WTC11 (cell line): ENCODE data around the gene GABRR1. TPM values are rescaled to one million over a fixed set of nuclear protein-coding genes. Genes with fewer than 3 reads are reported as not detected.

Experiments used
- ATAC-seq: fragments of 200-7000 bp; cut with Tn5 transposase; 2 replicates; pipeline ENCODE4 v1.10.0; 2021; ENCODE audit warnings: mild to moderate bottlenecking, moderate library complexity
- CTCF ChIA-PET: fragments of 300-600 bp; sonication (Branson Sonifier 250); formaldehyde crosslinking; loops from one replicate; lab custom pipeline; 2021; ENCODE audit warnings: antibody characterized with exemption; lab: Charles Lee
- POLR2A ChIA-PET: fragments of 350-600 bp; sonication (Branson Sonifier 250); formaldehyde crosslinking; loops from one replicate; lab custom pipeline; 2021; ENCODE audit warnings: antibody characterized with exemption; lab: Charles Lee
- DNase-seq: peaks from one replicate; pipeline ENCODE4 v3.0.0; 2021; ENCODE audit warnings: low spot score
- H3K27ac Mint-ChIP-seq: 2 replicates; pipeline ENCODE4 v1.8.0; 2021; ENCODE audit warnings: mixed read lengths
- H3K27me3 Mint-ChIP-seq: 2 replicates; pipeline ENCODE4 v1.8.0; 2021; ENCODE audit warnings: low read depth, mild to moderate bottlenecking, moderate library complexity, mixed read lengths
- H3K36me3 Mint-ChIP-seq: 2 replicates; pipeline ENCODE4 v1.8.0; 2021; ENCODE audit warnings: mixed read lengths
- H3K4me1 Mint-ChIP-seq: 2 replicates; pipeline ENCODE4 v1.8.0; 2022; ENCODE audit warnings: mixed read lengths
- H3K4me3 Mint-ChIP-seq: 2 replicates; pipeline ENCODE4 v1.8.0; 2021; ENCODE audit warnings: mild to moderate bottlenecking, moderate library complexity, mixed read lengths
- H3K9me3 Mint-ChIP-seq: 2 replicates; pipeline ENCODE4 v1.8.0; 2021; ENCODE audit warnings: mixed read lengths
- CREB1 ChIP-seq: sonication (generic); formaldehyde crosslinking; IDR thresholded peaks from 2 replicates; pipeline ENCODE4 v1.8.0; 2023; ENCODE audit warnings: mild to moderate bottlenecking, missing genetic modification reagents
- GRHL2 ChIP-seq: fragments of 250-450 bp; sonication (Bioruptor Pico); IDR thresholded peaks from 2 replicates; pipeline ENCODE4 v1.8.0; 2022; ENCODE audit warnings: mild to moderate bottlenecking, moderate library complexity; ENCODE audit not compliant: insufficient replicate concordance, severe bottlenecking
- HMGA2 ChIP-seq: fragments of 250-450 bp; sonication (Bioruptor Pico); IDR thresholded peaks from 2 replicates; pipeline ENCODE4 v1.4.0; 2021; ENCODE audit warnings: mild to moderate bottlenecking, moderate library complexity
- JAZF1 ChIP-seq: fragments of 250-450 bp; sonication (Bioruptor Pico); IDR thresholded peaks from 2 replicates; pipeline ENCODE4 v1.9.0; 2021; ENCODE audit warnings: moderate library complexity, mild to moderate bottlenecking, inconsistent platforms
- JUN ChIP-seq: sonication (generic); formaldehyde crosslinking; IDR thresholded peaks from 2 replicates; pipeline ENCODE4 v1.8.0; 2023; ENCODE audit warnings: mild to moderate bottlenecking, missing genetic modification reagents
- MAX ChIP-seq: sonication (generic); formaldehyde crosslinking; IDR thresholded peaks from 2 replicates; pipeline ENCODE4 v1.8.0; 2022; ENCODE audit warnings: mild to moderate bottlenecking, missing genetic modification reagents
- NFE2L1 ChIP-seq: sonication (generic); formaldehyde crosslinking; IDR thresholded peaks from 2 replicates; pipeline ENCODE4 v1.8.1; 2023; ENCODE audit warnings: missing genetic modification reagents
- PRRX2 ChIP-seq: fragments of 250-450 bp; sonication (Bioruptor Pico); IDR thresholded peaks from 2 replicates; pipeline ENCODE4 v1.8.0; 2021; ENCODE audit warnings: mild to moderate bottlenecking
- SP1 ChIP-seq: sonication (generic); formaldehyde crosslinking; conservative IDR thresholded peaks from 2 replicates; pipeline ENCODE4 v1.8.1; 2022; ENCODE audit warnings: missing genetic modification reagents
- USF1 ChIP-seq: sonication (generic); formaldehyde crosslinking; IDR thresholded peaks from 2 replicates; pipeline ENCODE4 v1.8.0; 2022; ENCODE audit warnings: mild to moderate bottlenecking, missing genetic modification reagents
- ZNF121 ChIP-seq: sonication (generic); formaldehyde crosslinking; IDR thresholded peaks from 2 replicates; pipeline ENCODE4 v1.8.0; 2023; ENCODE audit warnings: missing genetic modification reagents
- ZNF138 ChIP-seq: sonication (generic); formaldehyde crosslinking; conservative IDR thresholded peaks from 2 replicates; pipeline ENCODE4 v1.8.1; 2022; ENCODE audit warnings: mild to moderate bottlenecking, moderate library complexity, missing genetic modification reagents
- ZNF396 ChIP-seq: fragments of 250-450 bp; sonication (Bioruptor Pico); IDR thresholded peaks from 2 replicates; pipeline ENCODE4 v1.8.0; 2021; ENCODE audit warnings: mild to moderate bottlenecking, moderate library complexity, borderline replicate concordance
- ZNF532 ChIP-seq: fragments of 250-450 bp; sonication (Bioruptor Pico); IDR thresholded peaks from 2 replicates; pipeline ENCODE4 v1.9.0; 2021; ENCODE audit warnings: mild to moderate bottlenecking, borderline replicate concordance
- ZSCAN18 ChIP-seq: fragments of 250-450 bp; sonication (Bioruptor Pico); IDR thresholded peaks from 2 replicates; pipeline ENCODE4 v2.1.2; 2022; ENCODE audit warnings: mild to moderate bottlenecking, moderate library complexity
- total RNA-seq: library from RNA; stranded (reverse); gene quantifications from 3 replicates; pipeline ENCODE4 v1.2.3, GENCODE V29; 2021
- TF ChIP-seq, protein P1 (sequence below): sonication (generic); formaldehyde crosslinking; IDR thresholded peaks from 2 replicates; pipeline ENCODE4 v1.8.1; 2023; ENCODE audit warnings: mild to moderate bottlenecking, missing genetic modification reagents
- TF ChIP-seq, protein P2 (sequence below): fragments of 200-600 bp; IDR thresholded peaks from 2 replicates; pipeline ENCODE4 v1.8.0; 2022; ENCODE audit warnings: antibody characterized with exemption
- TF ChIP-seq, protein P3 (sequence below): sonication (generic); formaldehyde crosslinking; IDR thresholded peaks from 2 replicates; pipeline ENCODE4 v1.8.1; 2022; ENCODE audit warnings: mild to moderate bottlenecking, missing genetic modification reagents, moderate library complexity, borderline replicate concordance
- TF ChIP-seq, protein P4 (sequence below): sonication (generic); formaldehyde crosslinking; conservative IDR thresholded peaks from 2 replicates; pipeline ENCODE4 v1.8.1; 2022; ENCODE audit warnings: mild to moderate bottlenecking, missing genetic modification reagents

GABRR1 gene
- total RNA-seq, 1 experiment from 2014 or later: 0.24 TPM

DNA sequence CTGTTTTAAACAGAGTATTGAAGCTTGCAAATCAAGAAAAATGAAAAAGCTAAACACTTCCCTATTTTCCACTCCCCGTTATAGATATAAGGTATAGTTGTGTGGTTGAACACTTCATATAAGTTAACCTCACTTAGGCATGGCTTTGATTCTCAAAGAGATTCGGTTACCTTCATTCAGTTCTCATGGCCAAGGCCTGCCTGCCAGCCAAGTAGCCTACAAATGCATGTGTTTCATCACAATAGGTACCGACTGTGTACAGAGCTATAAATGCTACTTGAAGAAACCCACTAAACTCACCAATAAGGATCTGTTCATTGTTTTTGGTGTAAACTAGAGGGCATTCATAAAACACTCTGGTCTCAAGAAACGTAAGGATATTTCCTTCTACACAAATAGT, 43.5 kb downstream of the GABRR1 start:
- Mint-ChIP-seq H3K36me3 (no peaks in the 10 kb centered on the region), H3K27ac (no peak overlapping the region), H3K9me3 (no peaks in the 10 kb centered on the region), H3K27me3 (0 out of 2 replicates have a peak, but pooled peaks cover 2% of the 10 kb centered on the region), H3K4me1 (no peaks in the 10 kb centered on the region), H3K4me3 (no peak overlapping the region)
- TF ChIP-seq ZNF138 (CRISPR knock-in tag) (no peak), JAZF1 (CRISPR knock-in tag) (no peak), ZSCAN18 (CRISPR knock-in tag) (no peak), ZNF532 (CRISPR knock-in tag) (no peak), JUN (CRISPR knock-in tag) (no peak), PRRX2 (CRISPR knock-in tag) (no peak), ZNF396 (CRISPR knock-in tag) (no peak), GRHL2 (CRISPR knock-in tag) (no peak), MAX (CRISPR knock-in tag) (no peak)
- TF ChIP-seq, protein P1, sequence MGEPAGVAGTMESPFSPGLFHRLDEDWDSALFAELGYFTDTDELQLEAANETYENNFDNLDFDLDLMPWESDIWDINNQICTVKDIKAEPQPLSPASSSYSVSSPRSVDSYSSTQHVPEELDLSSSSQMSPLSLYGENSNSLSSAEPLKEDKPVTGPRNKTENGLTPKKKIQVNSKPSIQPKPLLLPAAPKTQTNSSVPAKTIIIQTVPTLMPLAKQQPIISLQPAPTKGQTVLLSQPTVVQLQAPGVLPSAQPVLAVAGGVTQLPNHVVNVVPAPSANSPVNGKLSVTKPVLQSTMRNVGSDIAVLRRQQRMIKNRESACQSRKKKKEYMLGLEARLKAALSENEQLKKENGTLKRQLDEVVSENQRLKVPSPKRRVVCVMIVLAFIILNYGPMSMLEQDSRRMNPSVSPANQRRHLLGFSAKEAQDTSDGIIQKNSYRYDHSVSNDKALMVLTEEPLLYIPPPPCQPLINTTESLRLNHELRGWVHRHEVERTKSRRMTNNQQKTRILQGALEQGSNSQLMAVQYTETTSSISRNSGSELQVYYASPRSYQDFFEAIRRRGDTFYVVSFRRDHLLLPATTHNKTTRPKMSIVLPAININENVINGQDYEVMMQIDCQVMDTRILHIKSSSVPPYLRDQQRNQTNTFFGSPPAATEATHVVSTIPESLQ (CRISPR knock-in tag): no peak
- CTCF ChIA-PET: no interaction called here
- ATAC-seq: no peak
- no peak for DNase-seq
- POLR2A ChIA-PET: no interaction called here

GRCh38 chr6:89172131-89172530, 45.0 kb downstream of the GABRR1 start:
- H3K36me3 Mint-ChIP-seq: no peaks in the 10 kb centered on the region
- POLR2A ChIA-PET: no interaction called here
- H3K4me3 Mint-ChIP-seq: no peak overlapping the region
- no peaks in the 10 kb centered on the region for H3K4me1 Mint-ChIP-seq
- H3K27ac Mint-ChIP-seq: no peak overlapping the region
- CTCF ChIA-PET: no interaction called here
- ATAC-seq (no peak), DNase-seq (no peak)
- 0 out of 2 replicates have a peak, but pooled peaks cover 2% of the 10 kb centered on the region for H3K27me3 Mint-ChIP-seq
- no peaks in the 10 kb centered on the region for H3K9me3 Mint-ChIP-seq
- TF ChIP-seq CREB1 (CRISPR knock-in tag): no peak
- TF ChIP-seq SP1 (CRISPR knock-in tag): no peak
- TF ChIP-seq NFE2L1 (CRISPR knock-in tag): no peak
- TF ChIP-seq, protein P2, sequence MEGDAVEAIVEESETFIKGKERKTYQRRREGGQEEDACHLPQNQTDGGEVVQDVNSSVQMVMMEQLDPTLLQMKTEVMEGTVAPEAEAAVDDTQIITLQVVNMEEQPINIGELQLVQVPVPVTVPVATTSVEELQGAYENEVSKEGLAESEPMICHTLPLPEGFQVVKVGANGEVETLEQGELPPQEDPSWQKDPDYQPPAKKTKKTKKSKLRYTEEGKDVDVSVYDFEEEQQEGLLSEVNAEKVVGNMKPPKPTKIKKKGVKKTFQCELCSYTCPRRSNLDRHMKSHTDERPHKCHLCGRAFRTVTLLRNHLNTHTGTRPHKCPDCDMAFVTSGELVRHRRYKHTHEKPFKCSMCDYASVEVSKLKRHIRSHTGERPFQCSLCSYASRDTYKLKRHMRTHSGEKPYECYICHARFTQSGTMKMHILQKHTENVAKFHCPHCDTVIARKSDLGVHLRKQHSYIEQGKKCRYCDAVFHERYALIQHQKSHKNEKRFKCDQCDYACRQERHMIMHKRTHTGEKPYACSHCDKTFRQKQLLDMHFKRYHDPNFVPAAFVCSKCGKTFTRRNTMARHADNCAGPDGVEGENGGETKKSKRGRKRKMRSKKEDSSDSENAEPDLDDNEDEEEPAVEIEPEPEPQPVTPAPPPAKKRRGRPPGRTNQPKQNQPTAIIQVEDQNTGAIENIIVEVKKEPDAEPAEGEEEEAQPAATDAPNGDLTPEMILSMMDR: no peak
- TF ChIP-seq JUN (CRISPR knock-in tag): no peak
- TF ChIP-seq ZNF121 (CRISPR knock-in tag): no peak
- TF ChIP-seq, protein P3, sequence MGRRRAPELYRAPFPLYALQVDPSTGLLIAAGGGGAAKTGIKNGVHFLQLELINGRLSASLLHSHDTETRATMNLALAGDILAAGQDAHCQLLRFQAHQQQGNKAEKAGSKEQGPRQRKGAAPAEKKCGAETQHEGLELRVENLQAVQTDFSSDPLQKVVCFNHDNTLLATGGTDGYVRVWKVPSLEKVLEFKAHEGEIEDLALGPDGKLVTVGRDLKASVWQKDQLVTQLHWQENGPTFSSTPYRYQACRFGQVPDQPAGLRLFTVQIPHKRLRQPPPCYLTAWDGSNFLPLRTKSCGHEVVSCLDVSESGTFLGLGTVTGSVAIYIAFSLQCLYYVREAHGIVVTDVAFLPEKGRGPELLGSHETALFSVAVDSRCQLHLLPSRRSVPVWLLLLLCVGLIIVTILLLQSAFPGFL (CRISPR knock-in tag): no peak
- TF ChIP-seq, protein P4, sequence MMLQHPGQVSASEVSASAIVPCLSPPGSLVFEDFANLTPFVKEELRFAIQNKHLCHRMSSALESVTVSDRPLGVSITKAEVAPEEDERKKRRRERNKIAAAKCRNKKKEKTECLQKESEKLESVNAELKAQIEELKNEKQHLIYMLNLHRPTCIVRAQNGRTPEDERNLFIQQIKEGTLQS (CRISPR knock-in tag): no peak
- TF ChIP-seq USF1 (CRISPR knock-in tag): no peak
- no peak for TF ChIP-seq HMGA2 (CRISPR knock-in tag)
- TF ChIP-seq, protein P1 (CRISPR knock-in tag): no peak
